Lung (tissue), 12 donors: ENCODE data around the gene ACOT13. TPM values are rescaled to one million over a fixed set of nuclear protein-coding genes. Genes with fewer than 3 reads are reported as not detected.
"Not testable (repeated sequence)": the region's sequence is repeated elsewhere in the genome, so short reads cannot be mapped to it uniquely, and the experiment has no call there.

Experiments used
- ATAC-seq: fragments of 200-7000 bp; cut with Tn5 transposase; one replicate; pipeline ENCODE4 v1.9.1; 2020; ENCODE audit warnings: moderate number of reproducible peaks; ENCODE audit not compliant: insufficient read depth, low FRiP score
- DNase-seq, 3 donors: peaks; one replicate each; pipeline ENCODE4 v3.0.0-alpha.2; 2013 to 2017
- H3K27ac ChIP-seq, 2 donors: one replicate each; pipeline ENCODE4 v1.5.1; 2013; ENCODE audit warnings: mild to moderate bottlenecking in 2 of 2, moderate library complexity in 2 of 2, control low read depth in 1 of 2, inconsistent platforms in 1 of 2, low read depth in 1 of 2, low read length in 1 of 2
- H3K27me3 ChIP-seq, 3 donors: one replicate each; pipeline ENCODE4 v1.5.1; 2013; ENCODE audit warnings: low read length in 2 of 3; ENCODE audit not compliant: control insufficient read depth in 3 of 3, insufficient read depth in 3 of 3
- H3K36me3 ChIP-seq, 4 donors: one replicate each; pipeline ENCODE4 v1.5.1; 2013; ENCODE audit warnings: low read length in 4 of 4, mild to moderate bottlenecking in 1 of 4, moderate library complexity in 1 of 4; ENCODE audit not compliant: control insufficient read depth in 4 of 4, insufficient read depth in 4 of 4
- H3K4me1 ChIP-seq, 5 donors: one replicate each; pipeline ENCODE4 v1.5.1; 2013; ENCODE audit warnings: low read length in 5 of 5, mild to moderate bottlenecking in 2 of 5, moderate library complexity in 1 of 5; ENCODE audit not compliant: control insufficient read depth in 5 of 5, insufficient read depth in 5 of 5
- H3K4me3 ChIP-seq: one replicate; pipeline ENCODE4 v1.5.1; 2013; ENCODE audit warnings: mild to moderate bottlenecking, control low read depth, moderate library complexity
- H3K9ac ChIP-seq, 2 donors: one replicate each; pipeline ENCODE4 v1.5.1; 2013; ENCODE audit warnings: low read length in 2 of 2, control low read depth in 1 of 2; ENCODE audit not compliant: insufficient read depth in 1 of 2
- H3K9me3 ChIP-seq, 4 donors: one replicate each; pipeline ENCODE4 v1.5.1; 2013; ENCODE audit warnings: low read length in 3 of 4, mild to moderate bottlenecking in 1 of 4, moderate library complexity in 1 of 4; ENCODE audit not compliant: control insufficient read depth in 4 of 4, insufficient read depth in 3 of 4
- WGBS, 2 donors: extraction: QIAGEN DNeasy Blood & Tissue Kit; methylation state at CpG; one replicate each; pipeline ENCODE4 v1.1.7; 2013; 5-methylcytosine and 5-hydroxymethylcytosine counted together
- polyA plus RNA-seq, 2 donors: library from polyadenylated mRNA; stranded (reverse); fragments of 200-250 nt; gene quantifications; one replicate each; pipeline ENCODE4 v1.2.1, GENCODE V29; 2013
- total RNA-seq, 2 donors: library from RNA; depleted of rRNA in 1 of 2; stranded (reverse); fragments of >200 nt in 1 of 2; gene quantifications; one replicate each; pipeline ENCODE4 v1.2.1, GENCODE V29; 2014 to 2021
- TF ChIP-seq, protein P1 (sequence below): IDR thresholded peaks from 2 replicates; pipeline ENCODE4 v1.5.1; 2012; ENCODE audit warnings: mild to moderate bottlenecking; ENCODE audit errors: control extremely low read depth, extremely low read depth
- donor health status: control.
- donor health status: control.
- donor health status: Bipolar disorder and iron deficiency.
- donor health status: healthy.
- donor health status: DM: yes; HTN: yes; CAD: no.

ACOT13 gene
- total and polyA plus RNA-seq, 4 donors: 4.7 to 59.3 (median 14.3) TPM

DNA sequence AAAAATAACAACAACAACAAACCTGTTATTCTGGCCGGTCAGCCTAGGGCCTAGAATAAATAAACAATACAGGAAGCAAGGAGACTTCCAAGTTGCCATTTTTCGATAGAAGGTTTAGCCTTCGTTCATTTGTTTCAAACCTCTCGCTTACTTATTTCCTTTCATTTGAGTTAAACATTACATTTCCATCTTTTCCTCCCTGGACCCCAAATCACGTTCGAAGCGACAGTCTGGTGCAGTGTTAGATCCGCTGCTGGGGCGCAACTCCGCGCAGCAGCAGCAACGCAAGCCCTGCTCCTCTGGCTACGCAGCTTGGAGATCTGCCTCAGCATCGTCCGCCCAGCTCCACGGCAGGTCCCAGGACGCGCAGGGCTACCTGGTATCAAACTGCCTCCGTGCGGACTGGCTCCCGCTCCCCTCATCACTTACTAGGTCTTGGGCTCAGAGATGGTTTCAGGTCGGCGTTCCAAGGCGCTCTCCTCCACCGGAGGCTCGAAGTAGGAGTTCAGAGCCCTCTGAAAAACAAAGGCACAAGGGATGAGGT is 708 bp upstream of the ACOT13 start:
- DNase-seq: peak; percentile 59 to 60 (median 59)
- TF ChIP-seq, protein P1, sequence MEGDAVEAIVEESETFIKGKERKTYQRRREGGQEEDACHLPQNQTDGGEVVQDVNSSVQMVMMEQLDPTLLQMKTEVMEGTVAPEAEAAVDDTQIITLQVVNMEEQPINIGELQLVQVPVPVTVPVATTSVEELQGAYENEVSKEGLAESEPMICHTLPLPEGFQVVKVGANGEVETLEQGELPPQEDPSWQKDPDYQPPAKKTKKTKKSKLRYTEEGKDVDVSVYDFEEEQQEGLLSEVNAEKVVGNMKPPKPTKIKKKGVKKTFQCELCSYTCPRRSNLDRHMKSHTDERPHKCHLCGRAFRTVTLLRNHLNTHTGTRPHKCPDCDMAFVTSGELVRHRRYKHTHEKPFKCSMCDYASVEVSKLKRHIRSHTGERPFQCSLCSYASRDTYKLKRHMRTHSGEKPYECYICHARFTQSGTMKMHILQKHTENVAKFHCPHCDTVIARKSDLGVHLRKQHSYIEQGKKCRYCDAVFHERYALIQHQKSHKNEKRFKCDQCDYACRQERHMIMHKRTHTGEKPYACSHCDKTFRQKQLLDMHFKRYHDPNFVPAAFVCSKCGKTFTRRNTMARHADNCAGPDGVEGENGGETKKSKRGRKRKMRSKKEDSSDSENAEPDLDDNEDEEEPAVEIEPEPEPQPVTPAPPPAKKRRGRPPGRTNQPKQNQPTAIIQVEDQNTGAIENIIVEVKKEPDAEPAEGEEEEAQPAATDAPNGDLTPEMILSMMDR: no peak
- ATAC-seq: peak; percentile 34
- peak overlapping the region; percentile 89 to 97 for H3K27ac ChIP-seq
- peak overlapping the region; percentile 82 to 95 for H3K9ac ChIP-seq
- peak overlapping the region; percentile 70 for H3K4me3 ChIP-seq
- peaks cover 3 to 27% (median 10%) of the 10 kb centered on the region in 5 donors for H3K4me1 ChIP-seq
- peaks cover 0 to 3% (median 0%) of the 10 kb centered on the region in 4 donors for H3K9me3 ChIP-seq
- H3K27me3 ChIP-seq: no peaks in the 10 kb centered on the region
- H3K36me3 ChIP-seq: peaks cover 5 to 11% (median 10%) of the 10 kb centered on the region in 4 donors
- 0% methylated on average over 26 of the region's 26 CpGs for WGBS, 2 donors

DNA sequence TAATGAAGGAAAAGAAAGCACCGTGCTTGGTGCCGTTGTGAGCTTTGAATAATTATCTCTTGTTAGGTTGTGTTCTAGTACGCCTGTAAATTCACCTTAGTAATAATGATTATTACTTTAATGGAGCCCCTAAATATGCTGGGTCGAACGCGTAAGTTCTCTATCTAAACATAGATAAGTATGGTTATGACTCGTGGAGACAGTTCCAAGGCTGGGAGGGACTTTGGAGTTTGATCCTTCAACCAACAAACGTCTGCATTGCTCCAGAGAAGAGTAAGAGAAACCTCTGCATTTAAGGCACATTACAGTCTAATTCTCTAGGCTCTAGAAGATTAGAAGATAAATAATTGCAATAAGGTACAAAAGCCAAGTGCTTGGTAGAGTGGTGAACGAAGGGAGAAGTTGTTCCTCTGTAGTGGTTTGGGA is 514 bp downstream of the ACOT13 start:
- no peaks in the 10 kb centered on the region for H3K27me3 ChIP-seq
- H3K27ac ChIP-seq: peak overlapping the region; percentile 89 to 97
- peaks cover 1 to 24% (median 10%) of the 10 kb centered on the region in 5 donors for H3K4me1 ChIP-seq
- H3K9me3 ChIP-seq: peaks cover 0 to 3% (median 0%) of the 10 kb centered on the region in 4 donors
- 1 to 2% methylated on average over 9 of the region's 9 CpGs for WGBS, 2 donors
- H3K36me3 ChIP-seq: peaks cover 5 to 11% (median 8%) of the 10 kb centered on the region in 4 donors
- H3K9ac ChIP-seq: peak overlapping the region; percentile 92 to 97
- TF ChIP-seq, protein P1: no peak
- ATAC-seq: no peak
- peak in 1 of 3 donors; percentile 53 for DNase-seq
- peak overlapping the region; percentile 70 for H3K4me3 ChIP-seq

DNA sequence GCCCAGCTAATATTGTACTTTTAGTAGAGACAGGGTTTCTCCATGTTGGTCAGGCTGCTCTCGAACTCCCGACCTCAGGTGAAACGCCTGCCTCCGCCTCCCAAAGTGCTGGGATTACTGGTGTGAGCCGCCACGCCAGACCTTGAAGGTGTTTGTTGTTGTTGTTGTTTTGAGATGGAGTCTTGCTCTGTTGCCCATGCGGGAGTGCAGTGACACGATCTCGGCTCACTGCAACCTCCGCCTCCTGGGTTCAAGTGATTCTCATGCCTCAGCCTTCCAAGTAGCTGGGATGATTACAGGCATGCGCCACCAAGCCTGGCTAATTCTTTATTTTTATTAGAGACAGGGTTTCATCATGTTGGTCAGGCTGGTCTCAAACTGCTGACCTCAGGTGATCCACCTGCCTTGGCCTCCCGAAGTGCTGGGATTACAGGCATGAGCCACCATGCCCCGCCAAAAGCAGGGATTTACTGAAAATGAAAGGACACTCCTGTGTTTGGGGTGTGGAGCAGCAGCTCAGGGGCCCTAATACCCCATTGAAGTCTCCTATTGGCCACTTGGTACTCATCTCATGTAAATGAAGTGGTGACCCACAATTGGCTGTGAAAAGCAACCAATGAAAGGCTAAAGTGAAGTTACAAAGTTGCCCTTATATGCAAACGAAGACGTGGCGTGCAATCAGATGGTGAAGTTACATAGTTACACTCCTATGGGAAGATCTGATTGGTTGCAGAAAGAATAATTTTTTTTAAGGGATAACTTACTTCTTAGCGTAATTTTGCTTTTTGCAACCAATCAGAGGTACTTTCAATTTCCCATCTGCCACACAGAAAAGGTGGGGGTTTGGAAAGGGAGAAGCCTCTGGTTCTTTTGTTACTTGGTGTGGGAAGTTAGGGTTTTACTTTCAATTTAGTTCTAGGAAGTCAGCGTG is 1.5 kb downstream of the ACOT13 start:
- ATAC-seq, H3K4me3 ChIP-seq, H3K36me3 ChIP-seq, DNase-seq, H3K9ac ChIP-seq, H3K27ac ChIP-seq, H3K9me3 ChIP-seq, H3K27me3 ChIP-seq: not testable (repeated sequence)
- 94 to 98% methylated on average over 18 of the region's 18 CpGs for WGBS, 2 donors
- H3K4me1 ChIP-seq: peaks cover 0 to 24% (median 10%) of the 10 kb centered on the region in 5 donors

DNA sequence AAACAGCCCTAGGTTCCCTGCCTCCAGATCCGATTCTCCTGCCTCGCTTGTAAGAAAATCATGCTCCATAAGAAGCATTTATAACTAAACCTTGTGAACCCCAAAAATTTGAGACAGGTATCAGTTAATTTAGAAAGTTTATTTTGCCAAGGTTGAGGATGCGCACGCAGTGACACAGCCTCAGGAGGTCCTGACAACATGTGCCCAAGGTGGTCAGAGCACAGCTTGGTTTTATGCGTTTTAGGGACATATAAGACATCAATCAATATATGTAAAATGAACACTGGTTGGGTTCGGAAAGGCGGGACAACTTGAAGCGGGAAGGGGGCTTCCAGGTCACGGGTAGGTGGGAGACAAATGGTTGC is 2.1 kb downstream of the ACOT13 start:
- no peak overlapping the region for H3K9ac ChIP-seq
- peaks cover 0 to 9% (median 0%) of the 10 kb centered on the region in 4 donors for H3K9me3 ChIP-seq
- WGBS, 2 donors: 92 to 95% methylated on average over 9 of the region's 9 CpGs

DNA sequence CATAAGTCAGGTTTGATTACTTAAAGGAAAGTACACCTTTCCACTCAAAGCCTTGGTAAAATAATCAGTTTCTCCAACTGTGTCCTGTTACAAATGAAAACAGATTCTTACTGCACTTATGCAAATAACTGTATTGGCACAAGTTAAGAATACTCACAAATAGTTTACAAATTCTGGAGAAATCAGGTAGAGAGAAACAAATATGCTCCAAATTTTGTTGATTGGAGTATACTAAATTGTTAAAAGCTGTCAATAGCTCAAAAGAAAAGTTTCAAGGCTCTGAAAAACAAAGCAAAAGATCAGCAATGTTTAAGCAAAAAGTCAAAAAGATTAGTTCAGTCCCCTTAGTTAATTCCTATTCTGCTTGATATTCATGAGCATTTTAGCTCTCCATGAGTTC is 3.6 kb downstream of the ACOT13 start:
- peaks cover 0 to 10% (median 0%) of the 10 kb centered on the region in 4 donors for H3K9me3 ChIP-seq
- H3K27me3 ChIP-seq, H3K27ac ChIP-seq, H3K9ac ChIP-seq, ATAC-seq, H3K36me3 ChIP-seq, H3K4me3 ChIP-seq: not testable (repeated sequence)
- DNase-seq: peak in 1 of 3 donors; percentile 12
- H3K4me1 ChIP-seq: peaks cover 0 to 14% (median 3%) of the 10 kb centered on the region in 5 donors

More for the DNA sequence above, 2.1 kb downstream of the ACOT13 start:
- Histone ChIP-seq H3K4me3 (no peak overlapping the region), H3K27me3 (no peaks in the 10 kb centered on the region), H3K4me1 (peaks cover 0 to 24% (median 10%) of the 10 kb centered on the region in 5 donors), H3K27ac (no peak overlapping the region), H3K36me3 (peaks cover 0 to 4% (median 2%) of the 10 kb centered on the region in 4 donors)
- no peak for DNase-seq
- no peak for ATAC-seq
- TF ChIP-seq, protein P1: no peak
